ENCODE data around the gene SH3PXD2A.

Gene SH3PXD2A

DNA sequence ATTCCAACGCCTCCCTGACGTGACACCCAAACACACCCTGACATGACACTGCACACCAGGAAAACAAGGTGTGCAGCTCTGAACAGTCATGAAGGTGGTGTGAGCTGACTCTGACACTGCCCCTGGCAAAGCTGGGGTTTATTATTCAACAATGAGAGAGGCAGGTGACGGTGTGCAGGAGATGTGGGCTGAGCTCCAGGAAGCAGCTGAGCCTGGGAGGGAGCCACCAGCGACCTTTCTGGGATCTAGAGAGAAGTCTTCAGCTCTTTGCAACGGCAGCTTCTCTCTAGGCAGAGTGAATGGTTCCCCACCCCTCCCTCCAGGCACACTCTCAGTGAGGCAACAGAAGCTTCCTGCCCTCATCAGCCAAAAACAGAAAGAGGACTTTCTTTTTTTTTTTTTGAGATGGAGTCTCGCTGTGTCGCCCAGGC, 65.6 kb downstream of the SH3PXD2A start:
- TF ChIP-seq CTCF (conservative IDR thresholded peaks at IDR 0.05) (no peak), ZFX (IDR thresholded peaks at IDR 0.05) (no peak)
- H3K27ac ChIP-seq, result no peak overlapping the region

GRCh38 chr10:103789161-103789560, 66.2 kb downstream of the SH3PXD2A start:
- no peak overlapping the region for H3K27ac ChIP-seq
- TF ChIP-seq ZFX (IDR thresholded peaks at IDR 0.05) (no peak), CTCF (conservative IDR thresholded peaks at IDR 0.05) (no peak)

DNA sequence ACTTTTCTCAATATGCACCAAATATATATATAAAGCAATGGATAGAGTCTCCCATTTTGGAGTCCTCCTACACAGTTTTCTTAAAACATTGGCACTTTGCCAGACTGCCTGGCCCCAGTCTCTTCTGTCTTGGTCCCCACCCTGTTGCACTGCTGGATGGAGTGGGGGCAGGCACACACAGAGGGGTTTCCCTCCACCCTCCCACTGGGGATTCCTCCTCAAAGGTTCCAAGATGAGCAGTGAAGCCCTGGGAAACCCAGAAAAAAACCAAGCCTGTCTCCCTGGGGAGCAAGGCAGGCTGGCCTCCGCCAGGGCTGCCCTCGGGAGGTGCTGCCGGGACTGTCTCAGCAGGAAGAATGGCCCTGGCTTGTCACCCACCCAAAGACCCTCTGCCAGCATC, 68.0 kb downstream of the SH3PXD2A start:
- no peak for TF ChIP-seq ZFX (IDR thresholded peaks at IDR 0.05)
- no peak for TF ChIP-seq CTCF (conservative IDR thresholded peaks at IDR 0.05)
- no peak overlapping the region for H3K27ac ChIP-seq

GRCh38 chr10:103786020-103786419, 69.4 kb downstream of the SH3PXD2A start:
- TF ChIP-seq ZFX (IDR thresholded peaks at IDR 0.05) (no peak), CTCF (conservative IDR thresholded peaks at IDR 0.05) (no peak)
- no peak overlapping the region for H3K27ac ChIP-seq

DNA sequence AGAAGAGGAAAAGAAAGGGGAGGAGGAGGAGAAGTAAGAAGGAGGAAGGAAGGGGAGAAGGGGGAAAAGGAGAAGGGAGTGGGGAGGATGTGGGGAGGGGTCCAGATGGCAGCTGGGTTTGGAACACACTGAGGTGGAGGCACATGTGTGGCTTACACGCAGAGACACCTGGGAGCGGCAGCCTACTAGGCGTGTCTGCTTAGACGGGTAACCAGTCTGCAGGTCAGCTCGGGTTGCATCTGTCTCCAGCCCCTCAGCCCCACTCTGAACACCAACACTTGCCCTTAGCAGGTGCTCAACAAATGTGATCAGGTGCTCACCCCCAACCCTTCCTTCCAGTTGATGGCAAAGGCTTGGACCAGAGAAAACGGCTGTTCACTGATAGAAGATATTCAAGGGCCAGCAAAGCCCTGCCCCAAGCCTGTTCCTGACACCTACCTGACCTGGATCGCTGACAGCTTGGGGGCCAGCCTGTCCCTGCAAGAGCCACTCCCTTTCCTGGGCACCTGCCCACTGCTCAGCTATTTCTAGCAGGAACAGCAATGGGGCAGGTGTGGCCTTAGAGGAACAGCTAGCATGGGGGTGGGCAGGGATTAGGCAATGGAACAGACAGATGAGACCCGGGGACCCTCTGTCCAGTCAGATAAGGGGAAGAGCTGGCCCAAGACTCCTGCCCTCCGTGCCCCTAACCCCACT, 70.5 kb downstream of the SH3PXD2A start:
- no peak for TF ChIP-seq ZFX (IDR thresholded peaks at IDR 0.05)
- TF ChIP-seq CTCF (conservative IDR thresholded peaks at IDR 0.05), result no peak
- 0 out of 2 replicates have a peak overlapping the region, but pooled peaks have one; percentile 5 for H3K27ac ChIP-seq

GRCh38 chr10:103784089-103784488, 71.3 kb downstream of the SH3PXD2A start:
- no peak overlapping the region for H3K27ac ChIP-seq
- TF ChIP-seq ZFX (IDR thresholded peaks at IDR 0.05) (no peak), CTCF (conservative IDR thresholded peaks at IDR 0.05) (no peak)

GRCh38 chr10:103783681-103784080, 71.7 kb downstream of the SH3PXD2A start:
- H3K27ac ChIP-seq, result no peak overlapping the region
- TF ChIP-seq ZFX (IDR thresholded peaks at IDR 0.05) (no peak), CTCF (conservative IDR thresholded peaks at IDR 0.05) (no peak)

Measured in C4-2B (cell line).